Loucy (cell line): ENCODE data around the gene SPTY2D1.
A peak's percentile ranks its signal among the peaks of the same experiment; 100 is the strongest.
"Not testable (repeated sequence)": the region's sequence is repeated elsewhere in the genome, so short reads cannot be mapped to it uniquely, and the experiment has no call there.

Experiments used
- H2AFZ ChIP-seq: fragments of 200-600 bp; sonication (generic); 2 replicates; pipeline ENCODE4 v1.6.0; 2016; ENCODE audit warnings: antibody characterized with exemption, mild to moderate bottlenecking, low read length, moderate library complexity
- H3F3A ChIP-seq: fragments of 200-600 bp; 2 replicates; pipeline ENCODE4 v1.6.0; 2016; ENCODE audit warnings: antibody characterized with exemption, low read depth, mild to moderate bottlenecking
- H3K27me3 ChIP-seq: fragments of 200-600 bp; sonication (generic); 2 replicates; pipeline ENCODE4 v1.6.1; 2014; ENCODE audit warnings: low read length, mild to moderate bottlenecking; ENCODE audit not compliant: insufficient read depth, poor library complexity, severe bottlenecking
- H3K36me3 ChIP-seq: fragments of 200-600 bp; sonication (generic); 2 replicates; pipeline ENCODE4 v1.6.1; 2016; ENCODE audit warnings: low read length; ENCODE audit not compliant: insufficient read depth
- H3K4me1 ChIP-seq: fragments of 200-600 bp; sonication (generic); 2 replicates; pipeline ENCODE4 v1.5.1; 2014; ENCODE audit warnings: low read length, mild to moderate bottlenecking; ENCODE audit not compliant: insufficient read depth, poor library complexity, severe bottlenecking
- H3K4me2 ChIP-seq: fragments of 200-600 bp; sonication (generic); 2 replicates; pipeline ENCODE4 v1.6.0; 2014; ENCODE audit warnings: antibody characterized with exemption, low read length, low read depth, mild to moderate bottlenecking; ENCODE audit not compliant: poor library complexity, severe bottlenecking
- H3K4me3 ChIP-seq: fragments of 200-600 bp; sonication (generic); 2 replicates; pipeline ENCODE4 v1.5.1; 2014; ENCODE audit warnings: low read length, mild to moderate bottlenecking, mixed read lengths; ENCODE audit not compliant: poor library complexity, severe bottlenecking
- H3K79me2 ChIP-seq: fragments of 200-600 bp; sonication (generic); 2 replicates; pipeline ENCODE4 v1.6.1; 2014; ENCODE audit warnings: low read length; ENCODE audit not compliant: insufficient read depth
- H3K9ac ChIP-seq: fragments of 200-600 bp; sonication (generic); 2 replicates; pipeline ENCODE4 v1.6.0; 2014; ENCODE audit warnings: mild to moderate bottlenecking, low read depth, low read length, moderate library complexity; ENCODE audit not compliant: poor library complexity, severe bottlenecking
- H3K9me2 ChIP-seq: fragments of 200-600 bp; sonication (generic); replicated peaks from 2 replicates; pipeline ENCODE4 v1.6.1; 2016; ENCODE audit warnings: low read depth, low read length, mixed read lengths
- H3K9me3 ChIP-seq: fragments of 200-600 bp; sonication (generic); 2 replicates; pipeline ENCODE4 v1.6.1; 2014; ENCODE audit warnings: mild to moderate bottlenecking, antibody characterized with exemption, low read length, low read depth; ENCODE audit not compliant: insufficient read depth
- H4K20me1 ChIP-seq: fragments of 200-600 bp; sonication (generic); 2 replicates; pipeline ENCODE4 v1.6.0; 2014; ENCODE audit warnings: antibody characterized with exemption, low read length, mild to moderate bottlenecking; ENCODE audit not compliant: insufficient read depth, poor library complexity, severe bottlenecking
- EZH2phosphoT487 ChIP-seq: fragments of 200-600 bp; IDR thresholded peaks from 2 replicates; pipeline ENCODE4 v1.6.1; 2018; ENCODE audit warnings: antibody characterized with exemption, mild to moderate bottlenecking, moderate library complexity, borderline replicate concordance
- TF ChIP-seq, protein P1 (sequence below): fragments of 200-600 bp; sonication (generic); conservative IDR thresholded peaks from 2 replicates; pipeline ENCODE4 v1.5.1; 2014; ENCODE audit warnings: mild to moderate bottlenecking, antibody characterized with exemption, low read length

SPTY2D1 gene

DNA sequence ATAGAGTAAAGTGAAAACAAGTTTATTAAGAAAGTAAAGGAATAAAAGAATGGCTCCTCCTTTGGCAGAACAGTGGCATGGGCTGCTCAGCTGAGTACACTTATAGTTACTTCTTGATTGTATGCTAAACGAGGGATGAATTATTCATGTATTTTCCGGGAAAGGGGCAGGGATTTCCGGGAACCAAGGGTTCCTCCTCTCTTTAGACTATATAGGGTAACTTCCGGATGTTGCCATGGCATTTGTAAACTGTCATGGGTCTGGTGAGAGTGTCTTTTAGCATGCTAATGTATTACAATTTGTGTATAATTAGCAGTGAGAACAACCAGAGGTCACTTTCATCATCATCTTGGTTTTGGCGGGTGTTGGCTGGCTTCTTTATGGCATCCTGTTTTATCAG, 23.5 kb upstream of the SPTY2D1 start:
- Histone ChIP-seq H3K9ac (no peak overlapping the region), H3K27me3 (peaks cover 3% of the 10 kb centered on the region), H4K20me1 (no peaks in the 10 kb centered on the region), H3K4me3 (no peak overlapping the region), H3F3A (no peaks in the 10 kb centered on the region), H3K4me1 (no peaks in the 10 kb centered on the region), H3K4me2 (no peak overlapping the region), H2AFZ (no peak overlapping the region), H3K36me3 (no peaks in the 10 kb centered on the region), H3K79me2 (no peaks in the 10 kb centered on the region), H3K9me3 (no peaks in the 10 kb centered on the region), H3K9me2 (no peaks in the 10 kb centered on the region)
- no peak for TF ChIP-seq EZH2phosphoT487
- TF ChIP-seq, protein P1, sequence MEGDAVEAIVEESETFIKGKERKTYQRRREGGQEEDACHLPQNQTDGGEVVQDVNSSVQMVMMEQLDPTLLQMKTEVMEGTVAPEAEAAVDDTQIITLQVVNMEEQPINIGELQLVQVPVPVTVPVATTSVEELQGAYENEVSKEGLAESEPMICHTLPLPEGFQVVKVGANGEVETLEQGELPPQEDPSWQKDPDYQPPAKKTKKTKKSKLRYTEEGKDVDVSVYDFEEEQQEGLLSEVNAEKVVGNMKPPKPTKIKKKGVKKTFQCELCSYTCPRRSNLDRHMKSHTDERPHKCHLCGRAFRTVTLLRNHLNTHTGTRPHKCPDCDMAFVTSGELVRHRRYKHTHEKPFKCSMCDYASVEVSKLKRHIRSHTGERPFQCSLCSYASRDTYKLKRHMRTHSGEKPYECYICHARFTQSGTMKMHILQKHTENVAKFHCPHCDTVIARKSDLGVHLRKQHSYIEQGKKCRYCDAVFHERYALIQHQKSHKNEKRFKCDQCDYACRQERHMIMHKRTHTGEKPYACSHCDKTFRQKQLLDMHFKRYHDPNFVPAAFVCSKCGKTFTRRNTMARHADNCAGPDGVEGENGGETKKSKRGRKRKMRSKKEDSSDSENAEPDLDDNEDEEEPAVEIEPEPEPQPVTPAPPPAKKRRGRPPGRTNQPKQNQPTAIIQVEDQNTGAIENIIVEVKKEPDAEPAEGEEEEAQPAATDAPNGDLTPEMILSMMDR: no peak

DNA sequence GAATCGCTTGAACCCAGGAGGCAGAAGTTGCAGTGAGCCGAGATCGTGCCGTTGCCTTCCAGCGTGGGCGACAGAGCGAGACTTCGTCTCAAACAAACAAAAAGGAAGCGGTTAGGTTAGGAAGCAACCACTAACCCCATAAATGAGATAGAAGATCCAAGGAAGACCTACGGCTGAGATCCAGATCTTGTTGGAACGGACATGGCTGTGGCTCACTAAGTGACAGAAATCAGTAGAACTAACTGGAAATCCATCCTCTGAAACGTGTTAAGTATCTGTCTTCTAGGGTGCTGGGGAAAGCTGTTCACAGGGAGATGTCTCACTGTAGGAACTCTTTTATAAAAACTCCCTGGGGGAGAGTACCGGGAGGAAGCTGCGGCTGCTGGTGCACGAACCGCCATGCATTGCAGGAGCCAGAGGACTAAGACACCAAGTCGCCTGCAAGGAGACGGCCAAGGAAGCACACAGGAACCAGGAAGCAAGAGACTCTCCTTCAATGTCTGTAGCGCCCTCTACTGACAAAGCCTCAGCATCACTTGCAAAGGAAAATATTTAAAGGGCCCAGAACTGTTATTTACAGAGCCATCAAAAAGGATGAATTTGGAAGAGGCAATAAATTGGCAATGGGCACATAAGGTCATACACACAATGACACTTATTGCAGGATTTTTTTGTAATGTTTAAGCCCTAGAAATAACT, 16.9 kb upstream of the SPTY2D1 start:
- Histone ChIP-seq H3K4me3 (peak overlapping the region; percentile 51), H3K9me2 (no peaks in the 10 kb centered on the region), H3K4me2 (peak overlapping the region; percentile 39), H3K79me2 (no peaks in the 10 kb centered on the region), H3K9ac (no peak overlapping the region), H2AFZ (peak overlapping the region; percentile 95), H3F3A (no peaks in the 10 kb centered on the region), H4K20me1 (no peaks in the 10 kb centered on the region), H3K27me3 (peaks cover 6% of the 10 kb centered on the region), H3K4me1 (no peaks in the 10 kb centered on the region), H3K9me3 (no peaks in the 10 kb centered on the region), H3K36me3 (no peaks in the 10 kb centered on the region)
- TF ChIP-seq, protein P1: peak; percentile 89
- TF ChIP-seq EZH2phosphoT487: no peak

DNA sequence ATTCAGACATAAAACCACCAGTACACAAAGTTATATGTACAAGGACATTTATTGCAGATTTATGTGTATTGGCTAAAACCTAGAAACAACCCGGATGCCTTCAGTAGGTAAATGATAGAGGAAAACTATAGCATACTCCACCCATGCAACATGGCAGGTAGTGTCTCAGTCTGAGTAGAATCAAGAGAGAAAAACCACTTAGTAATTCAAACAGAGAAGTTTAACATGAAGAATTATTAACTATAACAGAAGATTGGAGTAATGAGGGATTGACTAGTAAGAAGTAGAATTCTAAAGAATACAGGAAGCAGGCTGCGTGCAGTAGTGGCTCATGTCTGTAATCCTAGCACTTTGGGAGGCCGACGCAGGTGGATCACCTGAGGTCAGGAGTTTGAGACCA, 16.2 kb upstream of the SPTY2D1 start:
- Histone ChIP-seq H3K4me3 (no peak overlapping the region), H4K20me1 (no peaks in the 10 kb centered on the region), H3K9ac (no peak overlapping the region), H3K9me2 (no peaks in the 10 kb centered on the region), H3K4me1 (no peaks in the 10 kb centered on the region), H3F3A (no peaks in the 10 kb centered on the region), H3K4me2 (no peak overlapping the region), H3K9me3 (no peaks in the 10 kb centered on the region), H3K27me3 (peaks cover 6% of the 10 kb centered on the region), H3K36me3 (no peaks in the 10 kb centered on the region), H2AFZ (no peak overlapping the region), H3K79me2 (no peaks in the 10 kb centered on the region)
- no peak for TF ChIP-seq EZH2phosphoT487
- TF ChIP-seq, protein P1: no peak

DNA sequence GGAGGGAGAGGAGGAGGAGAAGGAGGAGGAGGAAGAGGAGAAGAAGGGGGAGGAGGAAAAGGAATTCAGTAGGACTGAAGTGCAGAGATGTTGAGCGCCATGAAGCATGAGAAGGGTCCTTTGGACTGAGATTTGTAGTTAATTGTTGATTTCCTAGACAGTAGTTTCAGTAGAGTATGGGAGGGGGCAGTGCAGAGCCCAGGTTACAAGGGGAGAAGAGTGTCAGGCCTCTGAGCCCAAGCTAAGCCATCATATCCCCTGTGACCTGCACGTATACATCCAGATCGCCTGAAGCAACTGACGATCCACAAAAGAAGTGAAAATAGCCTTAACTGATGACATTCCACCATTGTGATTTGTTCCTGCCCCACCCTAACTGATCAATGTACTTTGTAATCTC, 8.9 kb upstream of the SPTY2D1 start:
- not testable (repeated sequence) for H3K9me3 ChIP-seq, H3K4me2 ChIP-seq, H3K9me2 ChIP-seq, H3K79me2 ChIP-seq, H3K36me3 ChIP-seq, H4K20me1 ChIP-seq, H3K4me1 ChIP-seq, H3K27me3 ChIP-seq, H3K4me3 ChIP-seq, H2AFZ ChIP-seq, H3K9ac ChIP-seq, H3F3A ChIP-seq
